ENCODE data around the gene KLHL35.
"Not testable (repeated sequence)": the region's sequence is repeated elsewhere in the genome, so short reads cannot be mapped to it uniquely, and the experiment has no call there.

- TF ChIP-seq, protein P1, sequence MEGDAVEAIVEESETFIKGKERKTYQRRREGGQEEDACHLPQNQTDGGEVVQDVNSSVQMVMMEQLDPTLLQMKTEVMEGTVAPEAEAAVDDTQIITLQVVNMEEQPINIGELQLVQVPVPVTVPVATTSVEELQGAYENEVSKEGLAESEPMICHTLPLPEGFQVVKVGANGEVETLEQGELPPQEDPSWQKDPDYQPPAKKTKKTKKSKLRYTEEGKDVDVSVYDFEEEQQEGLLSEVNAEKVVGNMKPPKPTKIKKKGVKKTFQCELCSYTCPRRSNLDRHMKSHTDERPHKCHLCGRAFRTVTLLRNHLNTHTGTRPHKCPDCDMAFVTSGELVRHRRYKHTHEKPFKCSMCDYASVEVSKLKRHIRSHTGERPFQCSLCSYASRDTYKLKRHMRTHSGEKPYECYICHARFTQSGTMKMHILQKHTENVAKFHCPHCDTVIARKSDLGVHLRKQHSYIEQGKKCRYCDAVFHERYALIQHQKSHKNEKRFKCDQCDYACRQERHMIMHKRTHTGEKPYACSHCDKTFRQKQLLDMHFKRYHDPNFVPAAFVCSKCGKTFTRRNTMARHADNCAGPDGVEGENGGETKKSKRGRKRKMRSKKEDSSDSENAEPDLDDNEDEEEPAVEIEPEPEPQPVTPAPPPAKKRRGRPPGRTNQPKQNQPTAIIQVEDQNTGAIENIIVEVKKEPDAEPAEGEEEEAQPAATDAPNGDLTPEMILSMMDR (IDR thresholded peaks at IDR 0.05; ENCODE audit: poor library complexity): not testable (repeated sequence)
- TF ChIP-seq EZH2 (IDR thresholded peaks at IDR 0.05; ENCODE audit: borderline replicate concordance); EZH2phosphoT487 (IDR thresholded peaks at IDR 0.05; ENCODE audit: low read depth, severe bottlenecking, unreplicated experiment): not testable (repeated sequence)
Measured at GRCh38 chr11:75378776-75379175, 54.2 kb downstream of the KLHL35 start.
